ENCODE data around the gene POLL. TPM values are rescaled to one million over a fixed set of nuclear protein-coding genes. Genes with fewer than 3 reads are reported as not detected.

Gene POLL
- total RNA-seq, 1 donor from 2014 or later = 27.8 TPM

- H3K36me3 ChIP-seq (ENCODE audit: insufficient read depth, low read length) = peaks cover 2% of the 10 kb centered on the region
- no peaks in the 10 kb centered on the region for H4K20me1 ChIP-seq (ENCODE audit: insufficient read depth, low read length)
- no peak overlapping the region for H3K4me3 Mint-ChIP-seq (ENCODE audit: unreplicated experiment)
- no peaks in the 10 kb centered on the region for H3K9me3 ChIP-seq (ENCODE audit: insufficient read depth, low read depth, low read length)
- no peaks in the 10 kb centered on the region for H3K4me1 ChIP-seq (ENCODE audit: insufficient read depth, low read length)
- H3K27me3 ChIP-seq (ENCODE audit: insufficient read depth, low read length) = no peaks in the 10 kb centered on the region
- no peak overlapping the region for H2AFZ ChIP-seq (ENCODE audit: low read depth, low read length)
- H3K4me2 ChIP-seq (ENCODE audit: low read length) = no peak overlapping the region
- H3K4me1 Mint-ChIP-seq (ENCODE audit: low read depth, unreplicated experiment) = no peaks in the 10 kb centered on the region
- no peak overlapping the region for H3K9ac ChIP-seq (ENCODE audit: low read length)
- no peak for TF ChIP-seq EZH2 (IDR thresholded peaks at IDR 0.05; ENCODE audit: insufficient read depth, low read length)
- peaks cover 29% of the 10 kb centered on the region for H3K36me3 Mint-ChIP-seq (ENCODE audit: low read depth, unreplicated experiment)
- no peak overlapping the region for H3K27ac ChIP-seq (ENCODE audit: low read depth, low read length)
- FAIRE-seq (no peak), DNase-seq (ENCODE audit: low read depth) (no peak)
- no peaks in the 10 kb centered on the region for H3K27me3 Mint-ChIP-seq (ENCODE audit: low read depth, unreplicated experiment)
- H3K79me2 ChIP-seq (ENCODE audit: insufficient read depth, low read length) = no peaks in the 10 kb centered on the region
- no peak overlapping the region for H3K4me3 ChIP-seq (ENCODE audit: insufficient read depth, low read depth, low read length)
- H3K27ac Mint-ChIP-seq (ENCODE audit: unreplicated experiment) = no peak overlapping the region
- no peaks in the 10 kb centered on the region for H3K9me3 Mint-ChIP-seq (ENCODE audit: unreplicated experiment)
Observed at GRCh38 chr10:101552442-101552841, 35.6 kb downstream of the POLL start.

- Histone ChIP-seq H2AFZ (ENCODE audit: low read depth, low read length) (no peak overlapping the region), H3K9me3 (ENCODE audit: insufficient read depth, low read depth, low read length) (no peaks in the 10 kb centered on the region), H3K9ac (ENCODE audit: low read length) (no peak overlapping the region), H3K4me2 (ENCODE audit: low read length) (no peak overlapping the region), H4K20me1 (ENCODE audit: insufficient read depth, low read length) (no peaks in the 10 kb centered on the region), H3K4me3 (ENCODE audit: insufficient read depth, low read depth, low read length) (no peak overlapping the region), H3K79me2 (ENCODE audit: insufficient read depth, low read length) (no peaks in the 10 kb centered on the region), H3K27me3 (ENCODE audit: insufficient read depth, low read length) (no peaks in the 10 kb centered on the region), H3K27ac (ENCODE audit: low read depth, low read length) (no peak overlapping the region), H3K36me3 (ENCODE audit: insufficient read depth, low read length) (peaks cover 2% of the 10 kb centered on the region), H3K4me1 (ENCODE audit: insufficient read depth, low read length) (no peaks in the 10 kb centered on the region)
- no peak for DNase-seq (ENCODE audit: low read depth)
- Mint-ChIP-seq H3K27me3 (ENCODE audit: low read depth, unreplicated experiment) (no peaks in the 10 kb centered on the region), H3K36me3 (ENCODE audit: low read depth, unreplicated experiment) (peaks cover 24% of the 10 kb centered on the region), H3K27ac (ENCODE audit: unreplicated experiment) (no peak overlapping the region), H3K4me1 (ENCODE audit: low read depth, unreplicated experiment) (no peaks in the 10 kb centered on the region), H3K4me3 (ENCODE audit: unreplicated experiment) (no peak overlapping the region), H3K9me3 (ENCODE audit: unreplicated experiment) (no peaks in the 10 kb centered on the region)
- FAIRE-seq = no peak
- no peak for TF ChIP-seq EZH2 (IDR thresholded peaks at IDR 0.05; ENCODE audit: insufficient read depth, low read length)
- TF ChIP-seq CTCF (IDR thresholded peaks at IDR 0.05; ENCODE audit: insufficient read depth, low read depth, low read length) = no peak
Observed at GRCh38 chr10:101550965-101551364, 37.1 kb downstream of the POLL start.

GRCh38 chr10:101545898-101546297, 42.2 kb downstream of the POLL start:
- H3K9ac ChIP-seq (ENCODE audit: low read length) = no peak overlapping the region
- H3K79me2 ChIP-seq (ENCODE audit: insufficient read depth, low read length) = no peaks in the 10 kb centered on the region
- H2AFZ ChIP-seq (ENCODE audit: low read depth, low read length) = no peak overlapping the region
- DNase-seq (ENCODE audit: low read depth) = no peak
- no peak overlapping the region for H3K27ac ChIP-seq (ENCODE audit: low read depth, low read length)
- no peaks in the 10 kb centered on the region for H3K27me3 ChIP-seq (ENCODE audit: insufficient read depth, low read length)
- Mint-ChIP-seq H3K4me1 (ENCODE audit: low read depth, unreplicated experiment) (no peaks in the 10 kb centered on the region), H3K36me3 (ENCODE audit: low read depth, unreplicated experiment) (peaks cover 9% of the 10 kb centered on the region), H3K27ac (ENCODE audit: unreplicated experiment) (no peak overlapping the region), H3K4me3 (ENCODE audit: unreplicated experiment) (no peak overlapping the region), H3K9me3 (ENCODE audit: unreplicated experiment) (peaks cover 5% of the 10 kb centered on the region), H3K27me3 (ENCODE audit: low read depth, unreplicated experiment) (no peaks in the 10 kb centered on the region)
- no peak for TF ChIP-seq CTCF (IDR thresholded peaks at IDR 0.05; ENCODE audit: insufficient read depth, low read depth, low read length)
- no peak for TF ChIP-seq EZH2 (IDR thresholded peaks at IDR 0.05; ENCODE audit: insufficient read depth, low read length)
- H3K36me3 ChIP-seq (ENCODE audit: insufficient read depth, low read length) = no peaks in the 10 kb centered on the region
- H3K4me1 ChIP-seq (ENCODE audit: insufficient read depth, low read length) = no peaks in the 10 kb centered on the region
- H3K4me3 ChIP-seq (ENCODE audit: insufficient read depth, low read depth, low read length) = no peak overlapping the region
- no peak overlapping the region for H3K4me2 ChIP-seq (ENCODE audit: low read length)
- no peaks in the 10 kb centered on the region for H4K20me1 ChIP-seq (ENCODE audit: insufficient read depth, low read length)
- no peaks in the 10 kb centered on the region for H3K9me3 ChIP-seq (ENCODE audit: insufficient read depth, low read depth, low read length)
- no peak for FAIRE-seq
